A549 treated with DMSO at 1 μM for 4 hours (cell line): Measurements from ENCODE around the gene ODAD4. TPM values are rescaled to one million over a fixed set of nuclear protein-coding genes. Genes with fewer than 3 reads are reported as not detected.

Experiments used
- total RNA-seq: library from RNA; stranded (reverse); fragments of 200-300 nt; extraction: Qiagen RNA extraction; gene quantifications from 5 replicates; pipeline ENCODE4 v1.2.3, GENCODE V29; 2022; ENCODE audit warnings: low read depth

ODAD4 gene
- total RNA-seq = 1.1 to 1.7 TPM (median 1.4 TPM) in 5 replicates

GRCh38 chr17:41930009-41930832 is at the start of gene ODAD4:
Gene ODAD4 (plus strand): TSS chr17:41930617. CDS start chr17:41930724, 107 bp downstream.

GRCh38 chr17:41918314-41919164 is 11.9 kb upstream of the ODAD4 start, which contains the start of gene ACLY:
Gene ACLY (minus strand): TSS chr17:41918951. CDS start chr17:41913873, 5,078 bp downstream.

GRCh38 chr17:41966463-41967140 is 36.2 kb downstream of the ODAD4 start, which contains the start of gene CNP:
Gene CNP (plus strand): TSS chr17:41966795. CDS start chr17:41966885, 90 bp downstream.

Other genes with a start within 250 kb of the ODAD4 start
- gene EIF1, start 241.7 kb upstream of the ODAD4 start, total RNA-seq = 1,132 to 1,691 TPM (median 1,434 TPM) in 5 replicates
- gene GAST, start 218.3 kb upstream of the ODAD4 start, total RNA-seq = 0.23 to 0.57 TPM (median 0.26 TPM) in 3 of 5 replicates, not detected in the others
- gene HAP1, start 196.0 kb upstream of the ODAD4 start, total RNA-seq = 1.1 to 2.1 TPM (median 1.7 TPM) in 5 replicates
- gene JUP, start 143.9 kb upstream of the ODAD4 start, total RNA-seq = 90.4 to 127 TPM (median 110 TPM) in 5 replicates
- 35.3 to 39.9 TPM (median 36.1 TPM) in 5 replicates for gene P3H4, start 118.7 kb upstream of the ODAD4 start, total RNA-seq
- 95.7 to 118 TPM (median 108 TPM) in 5 replicates for gene FKBP10, start 117.6 kb upstream of the ODAD4 start, total RNA-seq
- gene NT5C3B, start 94.4 kb upstream of the ODAD4 start, total RNA-seq = 104 to 117 TPM (median 110 TPM) in 5 replicates
- 0.05 to 0.22 TPM (median 0.10 TPM) in 5 replicates for gene KLHL10, start 92.8 kb upstream of the ODAD4 start, total RNA-seq
- 3.3 to 5.4 TPM (median 4.7 TPM) in 5 replicates for gene KLHL11, start 65.2 kb upstream of the ODAD4 start, total RNA-seq
- gene ACLY, start 11.7 kb upstream of the ODAD4 start, total RNA-seq = 286 to 343 TPM (median 313 TPM) in 5 replicates
- 63.1 to 79.7 TPM (median 74.2 TPM) in 5 replicates for gene CNP, start 36.2 kb downstream of the ODAD4 start, total RNA-seq
- 106 to 129 TPM (median 121 TPM) in 5 replicates for gene DNAJC7, start 86.8 kb downstream of the ODAD4 start, total RNA-seq
- 44.0 to 50.4 TPM (median 47.4 TPM) in 5 replicates for gene NKIRAS2, start 89.5 kb downstream of the ODAD4 start, total RNA-seq
- 0.52 to 0.77 TPM (median 0.63 TPM) in 5 replicates for gene C17orf113, start 120.0 kb downstream of the ODAD4 start, total RNA-seq
- 0.11 to 0.45 TPM (median 0.24 TPM) in 5 replicates for gene ZNF385C, start 167.9 kb downstream of the ODAD4 start, total RNA-seq
- 0.32 to 0.55 TPM (median 0.37 TPM) in 5 replicates for gene DHX58, start 182.1 kb downstream of the ODAD4 start, total RNA-seq
- 40.1 to 60.3 TPM (median 53.1 TPM) in 5 replicates for gene KAT2A, start 190.8 kb downstream of the ODAD4 start, total RNA-seq
- gene HSPB9, start 192.2 kb downstream of the ODAD4 start, total RNA-seq = not detected in 5 replicates
- 239 to 275 TPM (median 258 TPM) in 5 replicates for gene RAB5C, start 224.4 kb downstream of the ODAD4 start, total RNA-seq